ENCODE measurements around the gene PPTC7. TPM values are rescaled to one million over a fixed set of nuclear protein-coding genes. Genes with fewer than 3 reads are reported as not detected.

The PPTC7 gene
- total and polyA plus RNA-seq, 2 donors (not counting 1 experiment from before 2014, with no cell fraction given) = 6.9 to 12.5 TPM

GRCh38 chr12:110557300-110557699 is 25.8 kb downstream of the PPTC7 start:
- H3K4me1 ChIP-seq (ENCODE audit: control insufficient read depth, extremely low read depth, insufficient read depth, low read length) = peaks cover 13% of the 10 kb centered on the region
- no peaks in the 10 kb centered on the region for H3K36me3 ChIP-seq (ENCODE audit: control insufficient read depth, insufficient read depth, low read length)
- H3K9ac ChIP-seq (ENCODE audit: insufficient read depth, low read length) = no peak overlapping the region
- H3K4me2 ChIP-seq (ENCODE audit: extremely low read depth, insufficient read depth, low read length) = no peak overlapping the region
- no peak for DNase-seq (ENCODE audit: low read depth in 2 of 2)
- H3K79me2 ChIP-seq (ENCODE audit: control insufficient read depth, insufficient read depth, low read length) = peaks cover 35% of the 10 kb centered on the region
- H3K4me3 ChIP-seq (replicated peaks in 1 of 4; ENCODE audit: control extremely low read depth in 1 of 4, insufficient read depth in 1 of 4, low read depth in 3 of 4, low read length in 4 of 4) = no peak overlapping the region
- no peak overlapping the region for H3K27ac ChIP-seq (ENCODE audit: insufficient read depth, low read length)
- no peaks in the 10 kb centered on the region for H4K20me1 ChIP-seq (ENCODE audit: control insufficient read depth, extremely low read depth, insufficient read depth, low read length)
- H3K27me3 ChIP-seq (ENCODE audit: control insufficient read depth, insufficient read depth, low read length) = no peaks in the 10 kb centered on the region
- TF ChIP-seq, protein P1, sequence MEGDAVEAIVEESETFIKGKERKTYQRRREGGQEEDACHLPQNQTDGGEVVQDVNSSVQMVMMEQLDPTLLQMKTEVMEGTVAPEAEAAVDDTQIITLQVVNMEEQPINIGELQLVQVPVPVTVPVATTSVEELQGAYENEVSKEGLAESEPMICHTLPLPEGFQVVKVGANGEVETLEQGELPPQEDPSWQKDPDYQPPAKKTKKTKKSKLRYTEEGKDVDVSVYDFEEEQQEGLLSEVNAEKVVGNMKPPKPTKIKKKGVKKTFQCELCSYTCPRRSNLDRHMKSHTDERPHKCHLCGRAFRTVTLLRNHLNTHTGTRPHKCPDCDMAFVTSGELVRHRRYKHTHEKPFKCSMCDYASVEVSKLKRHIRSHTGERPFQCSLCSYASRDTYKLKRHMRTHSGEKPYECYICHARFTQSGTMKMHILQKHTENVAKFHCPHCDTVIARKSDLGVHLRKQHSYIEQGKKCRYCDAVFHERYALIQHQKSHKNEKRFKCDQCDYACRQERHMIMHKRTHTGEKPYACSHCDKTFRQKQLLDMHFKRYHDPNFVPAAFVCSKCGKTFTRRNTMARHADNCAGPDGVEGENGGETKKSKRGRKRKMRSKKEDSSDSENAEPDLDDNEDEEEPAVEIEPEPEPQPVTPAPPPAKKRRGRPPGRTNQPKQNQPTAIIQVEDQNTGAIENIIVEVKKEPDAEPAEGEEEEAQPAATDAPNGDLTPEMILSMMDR (conservative IDR thresholded peaks at IDR 0.05 in 1 of 2, IDR thresholded peaks at IDR 0.05 in 1 of 2; ENCODE audit: low read depth in 1 of 2, low read length in 2 of 2) = no peak
- no peak for TF ChIP-seq EZH2 (IDR thresholded peaks at IDR 0.05; ENCODE audit: low read length, missing control alignments)
- no peak overlapping the region for H2AFZ ChIP-seq (ENCODE audit: low read length)
- no peaks in the 10 kb centered on the region for H3K9me3 ChIP-seq (ENCODE audit: control insufficient read depth, insufficient read depth, low read depth, low read length)

DNA sequence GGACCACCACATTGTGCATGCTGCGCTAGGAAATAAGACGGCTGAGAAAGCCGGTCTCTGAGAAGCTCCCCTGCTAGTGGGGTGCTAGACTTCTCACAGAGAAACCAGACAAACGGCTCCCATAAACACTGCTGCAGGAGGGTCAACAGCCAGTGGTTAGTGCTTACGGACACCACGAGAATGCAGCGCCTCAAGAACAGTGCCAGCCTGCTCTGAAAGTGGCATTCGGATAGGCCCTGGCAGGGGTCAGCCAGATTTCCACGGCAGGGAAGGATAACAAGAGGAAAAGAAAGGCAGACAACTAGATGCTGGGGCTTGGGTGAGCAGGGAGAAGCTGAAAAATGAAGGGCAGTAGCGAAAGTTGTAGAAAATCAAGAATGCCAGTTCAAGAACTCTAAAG is 26.4 kb downstream of the PPTC7 start:
- H2AFZ ChIP-seq (ENCODE audit: low read length) = no peak overlapping the region
- peaks cover 13% of the 10 kb centered on the region for H3K4me1 ChIP-seq (ENCODE audit: control insufficient read depth, extremely low read depth, insufficient read depth, low read length)
- TF ChIP-seq, protein P1 (conservative IDR thresholded peaks at IDR 0.05 in 1 of 2, IDR thresholded peaks at IDR 0.05 in 1 of 2; ENCODE audit: low read depth in 1 of 2, low read length in 2 of 2) = no peak
- TF ChIP-seq EZH2 (IDR thresholded peaks at IDR 0.05; ENCODE audit: low read length, missing control alignments) = no peak
- H3K27me3 ChIP-seq (ENCODE audit: control insufficient read depth, insufficient read depth, low read length) = no peaks in the 10 kb centered on the region
- peaks cover 33% of the 10 kb centered on the region for H3K79me2 ChIP-seq (ENCODE audit: control insufficient read depth, insufficient read depth, low read length)
- no peaks in the 10 kb centered on the region for H3K36me3 ChIP-seq (ENCODE audit: control insufficient read depth, insufficient read depth, low read length)
- H3K9ac ChIP-seq (ENCODE audit: insufficient read depth, low read length) = no peak overlapping the region
- no peaks in the 10 kb centered on the region for H4K20me1 ChIP-seq (ENCODE audit: control insufficient read depth, extremely low read depth, insufficient read depth, low read length)
- no peak overlapping the region for H3K4me2 ChIP-seq (ENCODE audit: extremely low read depth, insufficient read depth, low read length)
- DNase-seq (ENCODE audit: low read depth in 2 of 2) = no peak
- no peak overlapping the region for H3K4me3 ChIP-seq (replicated peaks in 1 of 4; ENCODE audit: control extremely low read depth in 1 of 4, insufficient read depth in 1 of 4, low read depth in 3 of 4, low read length in 4 of 4)
- H3K9me3 ChIP-seq (ENCODE audit: control insufficient read depth, insufficient read depth, low read depth, low read length) = no peaks in the 10 kb centered on the region
- no peak overlapping the region for H3K27ac ChIP-seq (ENCODE audit: insufficient read depth, low read length)

GRCh38 chr12:110555577-110556406 is 27.3 kb downstream of the PPTC7 start:
- Histone ChIP-seq H4K20me1 (ENCODE audit: control insufficient read depth, extremely low read depth, insufficient read depth, low read length) (no peaks in the 10 kb centered on the region), H3K4me3 (replicated peaks in 1 of 4; ENCODE audit: control extremely low read depth in 1 of 4, insufficient read depth in 1 of 4, low read depth in 3 of 4, low read length in 4 of 4) (peak overlapping the region; percentile 4 to 29 (median 18)), H3K27ac (ENCODE audit: insufficient read depth, low read length) (peak overlapping the region; percentile 24), H3K79me2 (ENCODE audit: control insufficient read depth, insufficient read depth, low read length) (peaks cover 28% of the 10 kb centered on the region), H3K4me1 (ENCODE audit: control insufficient read depth, extremely low read depth, insufficient read depth, low read length) (peaks cover 13% of the 10 kb centered on the region), H3K9me3 (ENCODE audit: control insufficient read depth, insufficient read depth, low read depth, low read length) (no peaks in the 10 kb centered on the region), H3K9ac (ENCODE audit: insufficient read depth, low read length) (no peak overlapping the region), H3K27me3 (ENCODE audit: control insufficient read depth, insufficient read depth, low read length) (no peaks in the 10 kb centered on the region), H3K36me3 (ENCODE audit: control insufficient read depth, insufficient read depth, low read length) (no peaks in the 10 kb centered on the region), H2AFZ (ENCODE audit: low read length) (no peak overlapping the region), H3K4me2 (ENCODE audit: extremely low read depth, insufficient read depth, low read length) (peak overlapping the region; percentile 83)
- TF ChIP-seq, protein P1 (conservative IDR thresholded peaks at IDR 0.05 in 1 of 2, IDR thresholded peaks at IDR 0.05 in 1 of 2; ENCODE audit: low read depth in 1 of 2, low read length in 2 of 2) = no peak
- no peak for TF ChIP-seq EZH2 (IDR thresholded peaks at IDR 0.05; ENCODE audit: low read length, missing control alignments)
- peak; percentile 84 to 85 for DNase-seq (ENCODE audit: low read depth in 2 of 2)

Data from fibroblast of lung (primary cell).